Measurements from ENCODE around the gene OPA3.

- TF ChIP-seq EZH2 (IDR thresholded peaks at IDR 0.05) (no peak), CTCF (IDR thresholded peaks at IDR 0.05) (no peak), EZH2phosphoT487 (IDR thresholded peaks at IDR 0.05) (no peak)
These were observed 91.8 kb downstream of the OPA3 start for GRCh38 chr19:45492627-45493470.
